Activated T-cell treated with anti-CD3 and anti-CD28 coated beads for 4 hours (primary cell): ENCODE results near the gene TRPM8.

Experiments
- DNase-seq: peaks from one replicate; pipeline ENCODE4 v3.0.0-alpha.2; 2020

The TRPM8 gene

DNA sequence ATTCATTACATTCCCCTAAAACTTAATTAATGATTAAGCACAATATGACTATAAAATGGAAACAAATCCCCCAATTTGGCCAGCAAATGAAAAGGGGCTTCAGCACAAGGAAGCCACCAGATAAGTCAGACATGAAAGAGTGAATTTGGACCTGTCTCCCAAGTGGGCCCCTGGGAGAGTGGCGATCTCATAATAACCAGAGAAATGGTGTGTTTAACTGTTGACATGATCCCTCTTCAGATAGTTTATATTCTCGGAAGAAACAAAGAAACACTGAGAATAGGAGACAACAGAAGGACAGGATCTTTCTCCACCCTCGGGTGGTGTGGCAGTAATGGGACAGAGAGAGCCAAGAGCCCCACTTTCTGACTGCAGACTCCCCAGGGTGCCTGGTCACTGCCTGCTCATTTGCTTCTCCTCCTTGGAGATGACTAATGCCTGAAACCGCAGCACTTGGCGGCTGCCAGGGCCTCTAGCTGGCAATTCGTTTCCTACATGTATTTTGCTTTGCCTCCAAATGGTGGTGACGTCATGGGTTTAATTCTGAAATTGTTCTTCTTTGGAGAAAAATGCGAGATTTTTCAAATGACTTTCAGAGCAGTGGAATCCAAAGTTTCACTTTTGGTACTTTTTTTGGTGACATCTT, 86.9 kb downstream of the TRPM8 start:
- DNase-seq, result no peak

DNA sequence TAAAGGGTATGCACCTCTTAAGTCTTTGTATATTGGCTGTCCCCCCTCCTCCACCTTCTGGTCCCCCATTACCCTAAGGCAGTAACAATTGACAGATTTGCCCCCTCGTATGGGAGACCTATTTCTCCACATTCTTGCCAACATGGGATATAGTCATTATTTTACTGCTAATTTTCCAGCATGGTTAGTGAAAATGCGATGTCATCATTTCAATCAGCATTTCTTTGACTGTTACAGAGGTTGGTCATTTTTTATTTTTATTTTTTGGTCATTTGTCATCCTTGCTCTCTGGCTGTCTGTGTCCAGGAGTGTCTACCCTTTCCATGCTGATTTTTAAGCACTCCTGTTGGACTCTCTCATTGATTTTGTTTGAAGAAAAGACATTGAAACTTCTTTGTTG, 88.0 kb downstream of the TRPM8 start:
- DNase-seq, result no peak

GRCh38 chr2:234006501-234006900, 89.3 kb downstream of the TRPM8 start:
- no peak for DNase-seq

DNA sequence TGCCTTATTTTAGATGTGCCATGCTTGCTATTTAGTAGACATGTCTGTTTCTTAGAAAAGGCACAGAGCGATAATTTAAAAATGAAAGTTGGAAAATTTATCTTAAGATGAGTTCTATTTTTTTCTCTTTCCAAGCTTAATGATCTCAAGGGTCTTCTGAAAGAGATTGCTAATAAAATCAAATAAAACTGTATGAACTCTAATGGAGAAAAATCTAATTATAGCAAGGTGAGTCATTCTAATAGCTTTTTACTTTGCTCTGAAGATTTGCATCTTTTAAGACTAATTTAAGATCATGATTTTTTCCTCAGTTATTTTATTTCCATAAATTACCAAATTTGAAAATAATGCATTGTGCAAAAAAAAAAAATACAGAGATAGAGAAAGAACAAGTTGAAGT, 97.3 kb downstream of the TRPM8 start:
- DNase-seq, result no peak

GRCh38 chr2:234015861-234016260, 98.7 kb downstream of the TRPM8 start:
- DNase-seq, result no peak

- DNase-seq, result no peak
Measured at GRCh38 chr2:234019896-234020295, 102.7 kb downstream of the TRPM8 start.

DNA sequence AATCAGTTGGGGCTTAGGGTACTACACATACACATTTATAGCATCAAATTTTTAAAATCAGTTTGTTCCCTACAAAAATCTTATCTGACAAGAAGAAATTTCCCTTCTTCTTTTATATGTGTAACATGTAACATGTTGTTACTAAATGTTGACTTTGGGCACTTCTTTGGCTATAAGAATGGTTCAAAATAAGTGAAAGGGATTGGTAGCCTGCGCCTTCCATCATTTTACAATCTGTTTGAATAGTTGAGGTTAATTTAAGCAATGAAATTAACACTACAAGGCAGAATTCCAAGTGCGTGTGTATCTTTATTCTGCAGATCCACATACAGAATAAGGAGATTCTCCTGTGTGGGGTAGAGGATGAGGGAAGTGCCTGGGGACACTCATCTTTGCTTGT, 103.2 kb downstream of the TRPM8 start:
- DNase-seq, result no peak

- DNase-seq, result no peak
Measured at GRCh38 chr2:234022424-234022823, 105.3 kb downstream of the TRPM8 start.

DNA sequence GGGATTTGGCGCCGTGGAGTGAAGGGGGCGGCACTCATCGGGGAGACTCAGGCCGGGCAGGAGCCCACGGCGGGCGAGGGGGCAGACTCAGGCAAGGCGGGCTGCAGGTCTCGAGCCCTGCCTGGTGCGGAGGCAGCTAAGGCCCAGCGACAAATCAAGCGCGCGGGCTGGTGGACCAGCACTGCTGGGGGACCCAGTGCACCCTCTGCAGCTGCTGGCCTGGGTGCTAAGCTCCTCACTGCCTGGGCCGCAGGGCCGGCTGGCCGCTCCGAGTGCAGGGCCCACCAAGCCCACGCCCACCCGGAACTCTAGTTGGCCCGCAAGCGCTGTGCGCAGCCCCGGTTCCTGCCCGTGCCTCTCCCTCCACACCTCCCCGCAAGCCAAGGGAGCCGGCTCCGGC, 107.1 kb downstream of the TRPM8 start:
- DNase-seq, result no peak

DNA sequence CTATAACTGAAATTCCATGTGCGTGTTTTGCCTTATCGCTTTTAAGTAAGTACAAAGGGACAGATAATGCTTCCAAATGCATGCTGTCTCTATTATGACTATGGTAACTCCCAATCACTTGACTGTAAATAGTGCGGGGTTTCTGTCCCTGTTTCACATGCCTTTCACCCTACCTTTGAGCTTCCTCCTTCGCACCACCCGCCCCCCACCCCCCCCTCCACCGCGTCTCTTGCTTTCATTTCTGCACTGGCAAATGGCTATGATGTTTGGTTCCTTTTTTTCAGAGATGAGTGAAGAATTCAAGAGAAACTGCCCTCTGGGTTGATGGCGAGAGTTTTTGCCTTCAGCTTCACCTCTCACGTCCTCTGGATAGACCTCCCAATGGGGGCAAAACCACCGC, 108.3 kb downstream of the TRPM8 start:
- DNase-seq, result no peak

GRCh38 chr2:234025891-234026401, 108.8 kb downstream of the TRPM8 start:
- DNase-seq, result no peak

- DNase-seq, result no peak
Measured at GRCh38 chr2:234026693-234027254, 109.6 kb downstream of the TRPM8 start.

DNA sequence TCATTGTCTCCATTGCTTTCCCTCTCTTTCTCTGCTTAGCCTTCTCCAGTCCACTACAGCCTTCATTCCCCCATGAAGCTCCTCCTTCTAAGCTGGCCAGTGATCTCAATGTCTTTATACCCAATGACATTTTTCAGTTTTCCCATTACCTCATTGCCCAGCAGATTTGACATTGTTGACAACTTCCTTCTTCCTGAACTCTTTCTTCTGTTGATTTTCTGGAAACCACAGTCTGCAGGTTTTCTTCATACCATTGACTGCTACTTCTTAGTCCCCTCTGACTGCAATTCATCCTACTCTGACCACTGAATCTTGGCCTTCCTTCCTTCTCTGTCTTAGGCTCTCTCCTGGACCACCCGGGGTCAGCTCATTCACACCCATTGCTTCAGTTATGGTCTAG, 110.5 kb downstream of the TRPM8 start:
- no peak for DNase-seq

DNA sequence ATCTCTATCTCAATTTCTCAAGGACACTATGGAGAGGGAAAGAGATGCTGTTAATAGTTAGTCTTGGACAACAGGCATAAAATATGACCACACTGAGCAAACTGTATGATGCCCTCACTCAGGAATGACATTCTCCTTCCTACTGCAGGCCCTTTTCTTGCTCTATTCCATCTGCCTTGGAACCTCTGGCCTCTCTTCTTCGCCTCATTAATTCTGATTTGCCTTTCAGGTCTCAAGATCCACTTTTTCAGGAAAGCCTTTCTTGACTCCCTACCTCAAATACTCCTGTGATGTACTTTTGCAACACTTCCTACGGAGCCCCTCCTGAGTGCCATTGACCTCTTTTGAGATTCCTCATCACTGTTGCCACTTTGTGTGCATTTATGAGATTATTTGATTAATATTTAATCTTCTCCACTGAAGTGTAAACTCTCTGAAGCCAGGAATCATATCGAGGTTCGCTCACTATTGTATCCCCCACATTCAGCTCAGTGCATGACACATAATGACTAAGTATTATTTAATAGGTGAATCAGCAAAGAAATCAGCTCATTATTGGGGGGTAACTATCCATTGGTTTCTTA, 112.1 kb downstream of the TRPM8 start:
- DNase-seq, result no peak

GRCh38 chr2:234031207-234031606, 114.0 kb downstream of the TRPM8 start:
- no peak for DNase-seq

DNA sequence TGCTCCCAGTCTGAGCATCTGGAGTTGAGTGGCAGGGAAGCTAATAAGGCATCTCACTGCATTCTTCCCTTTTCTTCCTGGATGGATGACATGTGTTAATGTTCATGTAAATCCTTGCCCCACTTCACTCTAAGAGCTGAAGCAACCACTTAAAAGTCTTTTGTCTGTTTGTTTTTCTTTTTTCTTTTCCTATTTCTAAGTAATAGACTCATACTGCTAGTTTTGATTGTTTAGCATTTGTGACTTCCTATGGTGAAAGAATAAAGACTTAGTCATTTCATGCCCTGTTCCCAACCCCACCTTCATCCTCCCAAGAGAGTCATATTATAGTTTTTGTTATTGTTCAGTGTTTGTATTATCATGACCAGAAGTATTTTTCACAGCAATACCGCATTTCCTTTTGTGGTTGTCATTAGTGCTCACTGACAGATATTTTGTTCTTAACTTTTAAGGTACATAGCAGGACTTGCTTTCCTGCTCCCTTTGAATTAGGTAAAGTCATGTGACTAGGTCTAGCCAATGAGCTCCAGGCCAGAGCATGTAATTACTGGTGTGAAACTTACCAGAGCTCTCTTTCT, 115.2 kb downstream of the TRPM8 start:
- DNase-seq, result no peak

DNA sequence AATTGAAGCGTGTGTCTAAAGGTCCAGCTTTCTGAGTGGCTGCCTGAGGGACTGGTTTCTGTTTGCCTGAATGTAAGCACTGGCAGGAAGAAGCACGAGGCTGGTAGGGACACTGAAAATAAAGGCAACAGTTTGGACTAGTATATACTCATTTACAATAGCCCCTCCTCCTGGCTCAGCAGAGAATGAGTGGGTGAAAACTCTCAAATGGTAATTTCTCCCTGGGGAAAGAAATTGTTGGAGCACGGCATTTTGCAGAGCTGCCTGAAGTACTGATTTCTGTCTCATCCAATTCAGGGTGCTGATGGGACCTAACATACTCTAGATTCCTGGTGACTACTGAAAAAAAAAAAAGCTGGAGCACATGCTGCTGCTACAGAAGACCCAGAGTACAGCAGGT, 116.0 kb downstream of the TRPM8 start:
- no peak for DNase-seq

- no peak for DNase-seq
Measured at GRCh38 chr2:234033885-234034284, 116.7 kb downstream of the TRPM8 start.

- DNase-seq, result no peak
Measured at GRCh38 chr2:234038076-234038802, 121.1 kb downstream of the TRPM8 start.

- DNase-seq, result no peak
Measured at GRCh38 chr2:234044157-234044556, 127.0 kb downstream of the TRPM8 start.

DNA sequence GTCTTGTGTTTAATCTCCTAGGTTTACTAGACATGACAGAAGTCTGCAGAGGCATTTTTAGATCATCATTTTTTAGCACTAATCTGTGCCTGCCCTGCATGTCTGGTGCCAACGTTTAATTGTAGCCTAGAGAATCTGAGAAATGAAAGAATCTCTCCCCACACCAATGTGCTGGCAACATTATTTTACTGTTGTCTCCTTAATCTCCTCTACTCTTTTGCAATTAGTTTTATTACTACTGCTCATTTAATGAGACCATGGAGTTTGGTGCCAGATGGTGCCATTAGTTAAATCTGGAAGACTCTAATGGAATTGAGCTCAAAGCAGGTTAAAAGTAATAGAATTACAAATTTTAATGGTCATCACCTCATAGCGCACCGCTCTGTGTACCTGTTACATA, 129.3 kb downstream of the TRPM8 start:
- DNase-seq, result no peak

GRCh38 chr2:234047361-234047760, 130.2 kb downstream of the TRPM8 start:
- DNase-seq, result no peak

GRCh38 chr2:234048049-234048448, 130.9 kb downstream of the TRPM8 start:
- DNase-seq, result no peak
